Upper lobe of left lung (tissue), 6 donors: ENCODE data around the gene RRH. TPM values are rescaled to one million over a fixed set of nuclear protein-coding genes. Genes with fewer than 3 reads are reported as not detected.

Source experiments
- total RNA-seq, 6 donors: library from RNA; depleted of rRNA in 4 of 6; stranded (reverse); fragments of >200 nt in 4 of 6; gene quantifications; one replicate each; pipeline versions ENCODE4 v1.1.0 to v1.2.1, GENCODE V29; 2016 to 2021
- donor health status: DM: no; HTN: no; CAD: no; lungs with moderate emphysema.
- donor health status: DM: no; HTN: yes; CAD: no; lungs with severe emphysema.

The RRH gene
- total RNA-seq, 6 donors from 2014 or later = 0.46 TPM; not detected in 5

Other genes starting within 250 kb of the RRH start
- gene CASP6, start 124.5 kb upstream of the RRH start, total RNA-seq = 10 to 100 TPM; 12.1 to 29.5 (median 15.5) TPM
- gene PLA2G12A, start 97.9 kb upstream of the RRH start, total RNA-seq = 10 to 100 TPM in 5 of 6 donors, 1 to 10 TPM in 1; 8.4 to 34.2 (median 24.1) TPM
- gene CFI, start 26.0 kb upstream of the RRH start, total RNA-seq = 100 to 1,000 TPM in 1 of 6 donors, 10 to 100 TPM in 5; 20.2 to 122 (median 53.3) TPM
- 10 to 100 TPM in 2 of 6 donors, 1 to 10 TPM in 4; 2.1 to 14.6 (median 9.1) TPM for gene GAR1, start 12.2 kb upstream of the RRH start, total RNA-seq
- 1 to 10 TPM in 1 of 6 donors, under 1 TPM in 4, not detected in 1; 0.20 to 1.0 (median 0.46) TPM for gene LRIT3, start 20.1 kb downstream of the RRH start, total RNA-seq
- gene EGF, start 84.9 kb downstream of the RRH start, total RNA-seq = 10 to 100 TPM in 1 of 6 donors, 1 to 10 TPM in 5; 1.5 to 10.1 (median 5.3) TPM